ENCODE results near the gene GSDMA.
"Not testable (repeated sequence)": the region's sequence is repeated elsewhere in the genome, so short reads cannot be mapped to it uniquely, and the experiment has no call there.

GSDMA gene

DNA sequence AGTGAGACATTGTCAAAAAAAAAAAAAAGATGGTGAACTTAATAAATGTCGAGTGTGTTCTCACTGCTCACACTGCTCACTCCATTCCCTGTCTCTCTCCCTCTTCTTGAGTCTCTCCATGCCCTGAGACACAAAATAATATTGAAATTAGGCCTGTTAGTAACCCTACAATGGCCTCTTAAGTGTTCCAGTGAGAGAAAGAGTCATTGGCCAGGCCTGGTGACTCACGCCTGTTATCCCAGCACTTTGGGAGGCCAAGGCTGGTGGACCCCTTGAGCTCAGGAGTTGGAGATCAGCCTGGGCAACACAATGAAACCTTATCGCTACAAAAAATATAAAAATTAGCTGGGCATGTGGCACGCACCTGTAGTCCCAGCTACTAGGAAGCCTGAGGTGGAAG lies 36.3 kb downstream of the GSDMA start:
- no peak for DNase-seq

DNA sequence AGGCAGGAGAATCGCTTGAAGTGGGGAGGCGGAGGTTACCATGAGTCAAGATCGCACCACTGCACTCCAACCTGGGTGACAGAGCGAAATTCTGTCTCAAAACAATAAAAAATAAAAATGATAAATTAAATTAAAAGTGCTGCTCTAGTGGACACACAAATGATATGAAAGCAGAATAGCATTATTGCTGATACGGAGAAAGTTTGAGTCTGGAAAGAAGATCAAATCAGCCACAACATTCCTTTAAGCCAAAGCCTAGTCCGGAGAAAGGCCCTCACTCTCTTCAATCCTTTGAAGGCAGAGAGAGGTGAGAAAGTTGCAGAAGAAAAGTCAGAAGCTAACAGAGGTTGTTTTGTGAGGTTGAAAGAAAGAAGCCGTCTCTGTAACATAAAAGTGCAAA lies 37.4 kb downstream of the GSDMA start:
- no peak for DNase-seq

DNA sequence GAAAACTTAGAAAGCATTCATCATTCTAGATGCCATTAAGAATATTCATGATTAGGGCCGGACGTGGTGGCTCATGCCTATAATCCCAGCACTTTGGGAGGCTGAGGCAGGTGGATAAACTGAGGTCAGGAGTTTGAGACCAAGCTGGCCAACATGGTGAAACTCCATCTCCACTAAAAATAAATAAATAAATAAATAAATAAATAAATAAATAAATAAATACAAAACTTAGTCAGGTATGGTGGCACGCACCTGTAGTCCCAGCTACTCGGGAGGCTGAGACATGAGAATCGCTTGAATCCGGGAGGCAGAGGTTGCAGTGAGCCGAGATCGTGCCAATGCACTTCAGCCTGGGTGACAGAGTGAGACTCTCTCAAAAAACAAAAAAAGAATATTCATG lies 38.5 kb downstream of the GSDMA start:
- DNase-seq, result not testable (repeated sequence)

DNA sequence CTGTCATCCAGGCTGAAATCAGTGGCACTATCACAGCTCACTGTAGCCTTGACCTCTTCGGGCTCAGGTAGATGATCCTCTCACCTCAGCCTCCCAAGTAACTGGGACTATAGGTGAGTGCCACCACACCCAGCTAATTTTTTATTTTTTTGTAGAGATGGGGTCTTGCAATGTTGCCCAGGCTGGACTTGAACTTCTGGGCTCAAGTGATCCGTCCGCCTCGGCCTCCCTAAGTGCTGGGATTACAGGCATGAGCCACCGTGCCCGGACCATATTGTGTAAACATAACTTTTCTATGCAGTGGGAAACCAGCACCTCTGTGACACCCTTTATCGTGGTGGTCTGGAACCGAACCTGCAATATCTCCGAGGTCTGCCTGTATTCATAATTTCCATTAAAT lies 41.3 kb downstream of the GSDMA start:
- no peak for DNase-seq

DNA sequence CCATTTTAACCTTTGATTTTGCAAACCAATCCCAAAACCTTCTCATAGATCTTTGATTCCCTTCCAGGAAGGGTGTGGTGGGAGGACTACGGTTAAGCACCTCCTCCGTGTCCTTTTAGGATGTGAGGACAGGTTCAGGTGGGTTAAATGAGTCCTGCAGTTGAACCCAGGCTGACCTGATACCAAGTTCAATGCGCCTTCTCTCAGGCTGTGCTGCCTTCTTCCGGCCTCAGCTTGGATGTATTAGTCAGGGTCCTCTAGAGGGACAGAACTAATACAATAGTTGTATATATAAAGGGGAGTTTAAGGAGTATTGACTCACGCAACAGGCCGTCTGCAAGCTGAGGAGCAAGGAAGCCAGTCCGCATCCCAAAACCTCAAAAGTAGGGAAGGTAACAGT lies 41.9 kb downstream of the GSDMA start:
- no peak for DNase-seq

DNA sequence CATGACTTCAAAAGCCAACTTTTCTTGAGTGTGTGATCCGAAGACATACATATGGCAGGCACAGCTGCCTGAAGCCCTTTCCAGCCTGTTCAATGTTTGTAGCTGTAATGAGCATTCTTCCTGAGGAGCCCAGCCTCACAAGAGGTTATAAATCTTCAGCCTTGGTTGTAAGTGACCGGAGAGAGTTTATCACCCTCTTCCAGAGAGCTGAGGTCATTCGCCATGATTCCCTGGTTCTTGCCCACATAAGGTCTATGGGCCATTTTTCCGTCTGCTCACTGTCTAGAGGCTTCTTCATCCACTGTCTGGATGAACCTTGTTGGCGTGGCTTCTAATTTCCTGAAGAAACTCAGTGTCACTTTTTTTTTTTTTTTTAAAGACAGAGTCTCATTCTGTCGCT lies 42.7 kb downstream of the GSDMA start:
- DNase-seq, result no peak

DNA sequence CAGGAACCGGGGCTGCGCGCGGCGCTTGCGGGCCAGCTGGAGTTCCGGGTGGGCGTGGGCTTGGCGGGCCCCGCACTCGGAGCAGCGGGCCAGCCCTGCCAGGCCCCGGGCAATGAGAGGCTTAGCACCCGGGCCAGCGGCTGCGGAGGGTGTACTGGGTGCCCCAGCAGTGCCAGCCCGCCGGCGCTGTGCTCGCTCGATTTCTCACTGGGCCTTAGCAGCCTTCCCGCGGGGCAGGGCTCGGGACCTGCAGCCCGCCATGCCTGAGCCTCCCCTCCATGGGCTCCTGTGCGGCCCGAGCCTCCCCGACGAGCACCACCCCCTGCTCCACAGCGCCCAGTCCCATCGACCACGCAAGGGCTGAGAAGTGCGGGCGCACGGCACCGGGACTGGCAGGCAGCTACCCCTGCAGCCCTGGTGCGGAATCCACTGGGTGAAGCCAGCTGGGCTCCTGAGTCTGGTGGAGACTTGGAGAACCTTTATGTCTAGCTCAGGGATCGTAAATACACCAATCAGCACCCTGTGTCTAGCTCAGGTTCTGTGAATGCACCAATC lies 48.2 kb downstream of the GSDMA start:
- not testable (repeated sequence) for DNase-seq

DNA sequence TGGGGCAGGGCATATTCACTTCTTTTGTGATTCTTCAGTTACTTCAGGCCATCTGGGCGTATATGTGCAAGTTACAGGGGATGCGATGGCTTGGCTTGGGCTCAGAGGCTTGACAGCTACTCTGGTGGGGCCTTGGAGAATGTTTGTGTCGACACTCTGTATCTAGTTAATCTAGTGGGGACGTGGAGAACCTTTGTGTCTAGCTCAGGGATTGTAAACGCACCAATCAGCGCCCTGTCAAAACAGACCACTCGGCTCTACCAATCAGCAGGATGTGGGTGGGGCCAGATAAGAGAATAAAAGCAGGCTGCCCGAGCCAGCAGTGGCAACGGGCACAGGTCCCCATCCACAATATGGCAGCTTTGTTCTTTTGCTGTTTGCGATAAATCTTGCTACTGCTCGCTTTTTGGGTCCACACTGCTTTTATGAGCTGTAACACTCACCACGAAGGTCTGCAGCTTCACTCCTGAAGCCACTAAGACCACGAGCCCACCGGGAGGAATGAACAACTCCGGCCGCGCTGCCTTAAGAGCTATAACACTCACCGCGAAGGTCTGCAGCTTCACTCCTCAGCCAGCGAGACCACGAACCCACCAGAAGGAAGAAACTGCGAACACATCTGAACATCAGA lies 49.3 kb downstream of the GSDMA start:
- not testable (repeated sequence) for DNase-seq

DNA sequence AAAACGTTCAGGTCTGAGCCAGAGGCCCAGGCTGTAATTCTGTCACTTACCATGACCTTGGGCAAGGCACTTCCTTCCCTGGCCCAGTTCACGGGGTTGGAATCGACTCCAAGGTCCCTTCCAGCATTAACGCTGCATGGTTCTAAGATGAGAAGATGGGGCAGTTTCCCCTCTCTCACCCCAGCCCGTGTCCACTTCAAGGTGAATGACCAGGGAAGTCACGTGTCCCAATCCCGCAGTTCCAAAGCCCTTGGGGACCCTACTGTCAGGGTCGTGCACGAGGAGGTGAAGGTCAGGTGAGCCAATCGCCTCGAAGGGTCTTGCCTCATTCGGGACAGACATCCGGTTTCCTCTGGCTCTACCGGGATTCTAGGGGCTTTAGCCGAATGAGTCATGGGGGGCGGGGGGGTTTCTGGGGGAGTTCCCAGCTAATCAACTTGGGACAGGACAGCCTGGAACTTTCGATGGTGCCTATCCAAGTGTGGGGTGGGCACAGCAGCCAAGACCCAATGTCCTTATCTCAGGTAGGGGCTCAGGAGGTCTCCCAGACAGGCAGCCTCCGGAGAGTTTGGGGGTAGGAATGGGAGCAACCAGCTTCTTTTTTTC lies 51.7 kb downstream of the GSDMA start:
- DNase-seq, result no peak

DNA sequence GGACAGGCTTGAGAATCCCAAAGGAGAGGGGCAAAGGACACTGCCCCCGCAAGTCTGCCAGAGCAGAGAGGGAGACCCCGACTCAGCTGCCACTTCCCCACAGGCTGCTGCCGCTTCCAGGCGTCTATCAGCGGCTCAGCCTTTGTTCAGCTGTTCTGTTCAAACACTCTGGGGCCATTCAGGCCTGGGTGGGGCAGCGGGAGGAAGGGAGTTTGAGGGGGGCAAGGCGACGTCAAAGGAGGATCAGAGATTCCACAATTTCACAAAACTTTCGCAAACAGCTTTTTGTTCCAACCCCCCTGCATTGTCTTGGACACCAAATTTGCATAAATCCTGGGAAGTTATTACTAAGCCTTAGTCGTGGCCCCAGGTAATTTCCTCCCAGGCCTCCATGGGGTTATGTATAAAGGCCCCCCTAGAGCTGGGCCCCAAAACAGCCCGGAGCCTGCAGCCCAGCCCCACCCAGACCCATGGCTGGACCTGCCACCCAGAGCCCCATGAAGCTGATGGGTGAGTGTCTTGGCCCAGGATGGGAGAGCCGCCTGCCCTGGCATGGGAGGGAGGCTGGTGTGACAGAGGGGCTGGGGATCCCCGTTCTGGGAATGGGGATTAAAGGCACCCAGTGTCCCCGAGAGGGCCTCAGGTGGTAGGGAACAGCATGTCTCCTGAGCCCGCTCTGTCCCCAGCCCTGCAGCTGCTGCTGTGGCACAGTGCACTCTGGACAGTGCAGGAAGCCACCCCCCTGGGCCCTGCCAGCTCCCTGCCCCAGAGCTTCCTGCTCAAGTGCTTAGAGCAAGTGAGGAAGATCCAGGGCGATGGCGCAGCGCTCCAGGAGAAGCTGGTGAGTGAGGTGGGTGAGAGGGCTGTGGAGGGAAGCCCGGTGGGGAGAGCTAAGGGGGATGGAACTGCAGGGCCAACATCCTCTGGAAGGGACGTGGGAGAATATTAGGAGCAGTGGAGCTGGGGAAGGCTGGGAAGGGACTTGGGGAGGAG lies 52.5 kb downstream of the GSDMA start, which contains the start of gene CSF3:
Gene CSF3, plus strand, starts transcription at position 436 of the 993 bp plus-strand sequence. Its CDS starts 35 bp downstream, at position 471.
- no peak for DNase-seq

DNA sequence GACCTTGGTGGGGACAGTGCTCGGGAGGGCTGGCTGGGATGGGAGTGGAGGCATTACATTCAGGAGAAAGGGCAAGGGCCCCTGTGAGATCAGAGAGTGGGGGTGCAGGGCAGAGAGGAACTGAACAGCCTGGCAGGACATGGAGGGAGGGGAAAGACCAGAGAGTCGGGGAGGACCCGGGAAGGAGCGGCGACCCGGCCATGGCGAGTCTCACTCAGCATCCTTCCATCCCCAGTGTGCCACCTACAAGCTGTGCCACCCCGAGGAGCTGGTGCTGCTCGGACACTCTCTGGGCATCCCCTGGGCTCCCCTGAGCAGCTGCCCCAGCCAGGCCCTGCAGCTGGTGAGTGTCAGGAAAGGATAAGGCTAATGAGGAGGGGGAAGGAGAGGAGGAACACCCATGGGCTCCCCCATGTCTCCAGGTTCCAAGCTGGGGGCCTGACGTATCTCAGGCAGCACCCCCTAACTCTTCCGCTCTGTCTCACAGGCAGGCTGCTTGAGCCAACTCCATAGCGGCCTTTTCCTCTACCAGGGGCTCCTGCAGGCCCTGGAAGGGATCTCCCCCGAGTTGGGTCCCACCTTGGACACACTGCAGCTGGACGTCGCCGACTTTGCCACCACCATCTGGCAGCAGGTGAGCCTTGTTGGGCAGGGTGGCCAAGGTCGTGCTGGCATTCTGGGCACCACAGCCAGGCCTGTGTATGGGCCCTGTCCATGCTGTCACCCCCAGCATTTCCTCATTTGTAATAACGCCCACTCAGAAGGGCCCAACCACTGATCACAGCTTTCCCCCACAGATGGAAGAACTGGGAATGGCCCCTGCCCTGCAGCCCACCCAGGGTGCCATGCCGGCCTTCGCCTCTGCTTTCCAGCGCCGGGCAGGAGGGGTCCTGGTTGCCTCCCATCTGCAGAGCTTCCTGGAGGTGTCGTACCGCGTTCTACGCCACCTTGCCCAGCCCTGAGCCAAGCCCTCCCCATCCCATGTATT lies 53.5 kb downstream of the GSDMA start:
- DNase-seq, result no peak

DNA sequence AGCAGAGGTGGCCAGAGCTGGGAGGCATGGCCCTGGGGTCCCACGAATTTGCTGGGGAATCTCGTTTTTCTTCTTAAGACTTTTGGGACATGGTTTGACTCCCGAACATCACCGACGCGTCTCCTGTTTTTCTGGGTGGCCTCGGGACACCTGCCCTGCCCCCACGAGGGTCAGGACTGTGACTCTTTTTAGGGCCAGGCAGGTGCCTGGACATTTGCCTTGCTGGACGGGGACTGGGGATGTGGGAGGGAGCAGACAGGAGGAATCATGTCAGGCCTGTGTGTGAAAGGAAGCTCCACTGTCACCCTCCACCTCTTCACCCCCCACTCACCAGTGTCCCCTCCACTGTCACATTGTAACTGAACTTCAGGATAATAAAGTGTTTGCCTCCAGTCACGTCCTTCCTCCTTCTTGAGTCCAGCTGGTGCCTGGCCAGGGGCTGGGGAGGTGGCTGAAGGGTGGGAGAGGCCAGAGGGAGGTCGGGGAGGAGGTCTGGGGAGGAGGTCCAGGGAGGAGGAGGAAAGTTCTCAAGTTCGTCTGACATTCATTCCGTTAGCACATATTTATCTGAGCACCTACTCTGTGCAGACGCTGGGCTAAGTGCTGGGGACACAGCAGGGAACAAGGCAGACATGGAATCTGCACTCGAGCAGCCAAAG lies 54.7 kb downstream of the GSDMA start:
- no peak for DNase-seq

DNA sequence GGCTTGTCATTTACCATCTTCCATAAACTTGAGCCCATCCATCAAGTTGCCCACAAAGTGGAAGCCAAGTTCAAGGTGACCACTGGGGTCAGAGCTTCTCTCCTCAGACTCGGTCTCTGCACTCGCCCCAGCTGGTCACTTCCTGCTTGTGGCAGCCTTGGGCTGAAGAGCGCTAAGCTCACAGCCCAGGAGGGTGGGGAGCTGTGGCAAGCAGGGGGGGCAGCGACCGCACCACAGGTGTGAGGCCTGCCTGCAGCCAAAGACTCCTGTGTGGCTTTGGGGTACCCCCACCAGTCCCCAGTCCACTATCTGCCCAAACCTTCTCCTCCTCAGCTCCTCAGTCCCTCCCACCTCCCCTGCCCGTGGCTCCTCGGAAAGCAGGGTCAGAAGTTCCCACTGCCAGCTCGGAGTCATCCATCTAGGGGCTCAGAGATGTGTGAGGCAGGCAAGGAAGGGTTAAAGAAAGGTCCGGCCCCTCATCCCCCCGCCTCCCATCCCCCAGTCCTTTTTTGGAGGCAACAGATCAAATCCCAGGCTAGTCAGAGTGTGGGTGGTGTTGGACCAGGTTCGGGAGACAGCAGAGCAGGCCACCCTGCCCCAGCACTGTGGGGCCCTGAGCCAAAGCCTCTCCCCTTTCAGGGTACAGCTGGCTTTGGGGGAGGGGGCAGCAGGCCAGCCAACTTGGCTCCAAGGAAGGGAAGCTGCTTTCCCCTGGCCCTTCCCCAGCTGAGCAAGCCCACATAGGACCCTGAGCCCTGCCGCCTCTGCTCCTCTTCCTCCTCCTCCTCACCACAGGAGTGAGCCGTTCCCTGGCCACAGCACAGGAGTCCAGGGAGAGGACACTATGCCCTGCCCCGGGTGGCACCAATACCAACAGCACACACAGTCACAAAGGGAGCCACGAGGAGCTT lies 55.7 kb downstream of the GSDMA start:
- no peak for DNase-seq

DNA sequence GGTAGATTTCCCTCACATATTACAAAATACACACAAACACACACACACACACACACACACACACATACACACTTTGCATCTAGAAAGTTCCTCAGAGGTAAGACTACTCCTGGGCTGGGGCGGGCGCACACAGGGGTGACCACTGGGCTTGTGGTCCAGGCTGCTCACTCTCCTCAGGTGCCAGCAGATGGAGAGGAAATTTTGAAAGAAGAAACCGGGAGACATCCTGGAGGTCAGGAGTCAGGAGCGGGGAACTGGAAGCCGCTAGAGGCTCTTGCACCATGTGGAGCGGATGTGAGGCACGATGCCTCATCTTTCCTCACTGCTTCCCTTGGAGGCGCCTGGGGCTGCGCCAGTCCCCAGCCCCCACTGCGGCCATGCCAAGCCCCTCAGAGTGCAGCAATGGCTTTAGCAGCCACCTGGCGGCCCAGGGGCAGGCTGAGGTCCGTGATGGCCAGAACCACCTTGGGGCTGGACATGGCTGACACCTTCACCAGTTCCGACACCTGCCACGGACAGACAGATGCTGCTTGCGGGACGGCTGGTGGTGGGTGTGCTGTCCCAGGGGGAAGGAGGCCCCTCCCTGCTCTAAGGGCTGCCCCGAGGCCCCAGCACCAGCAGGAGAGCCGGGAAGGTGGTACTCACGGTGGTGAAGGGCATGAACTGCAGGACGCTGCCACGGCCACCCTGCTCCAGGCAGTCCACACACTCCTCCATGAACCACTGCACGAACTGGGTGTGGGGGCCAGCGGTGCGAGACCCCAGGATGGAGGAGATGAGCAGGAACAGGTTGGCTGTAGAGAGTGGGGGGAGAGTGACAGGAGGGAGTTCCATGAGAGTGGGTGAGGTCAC lies 56.6 kb downstream of the GSDMA start:
- no peak for DNase-seq

DNA sequence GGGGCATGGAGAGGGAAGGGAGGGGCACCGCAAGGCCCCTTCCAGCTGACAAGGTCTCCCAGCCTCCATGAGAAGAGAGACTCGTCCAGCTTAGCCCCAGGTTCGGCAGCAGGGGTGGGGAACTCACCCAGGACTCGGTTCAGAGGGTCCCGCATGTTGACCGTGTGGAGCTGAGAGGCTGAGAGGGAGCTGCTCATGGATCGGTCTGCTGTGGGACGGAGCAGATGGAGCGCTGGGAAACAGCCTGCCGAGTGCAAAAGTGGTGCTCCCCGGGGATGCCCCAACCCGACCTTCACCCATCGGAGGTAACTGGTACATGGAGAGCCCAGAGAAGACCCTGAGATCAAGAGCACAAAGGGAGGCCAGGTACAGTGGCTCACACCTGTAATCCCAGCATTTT lies 57.3 kb downstream of the GSDMA start:
- DNase-seq, result no peak

DNA sequence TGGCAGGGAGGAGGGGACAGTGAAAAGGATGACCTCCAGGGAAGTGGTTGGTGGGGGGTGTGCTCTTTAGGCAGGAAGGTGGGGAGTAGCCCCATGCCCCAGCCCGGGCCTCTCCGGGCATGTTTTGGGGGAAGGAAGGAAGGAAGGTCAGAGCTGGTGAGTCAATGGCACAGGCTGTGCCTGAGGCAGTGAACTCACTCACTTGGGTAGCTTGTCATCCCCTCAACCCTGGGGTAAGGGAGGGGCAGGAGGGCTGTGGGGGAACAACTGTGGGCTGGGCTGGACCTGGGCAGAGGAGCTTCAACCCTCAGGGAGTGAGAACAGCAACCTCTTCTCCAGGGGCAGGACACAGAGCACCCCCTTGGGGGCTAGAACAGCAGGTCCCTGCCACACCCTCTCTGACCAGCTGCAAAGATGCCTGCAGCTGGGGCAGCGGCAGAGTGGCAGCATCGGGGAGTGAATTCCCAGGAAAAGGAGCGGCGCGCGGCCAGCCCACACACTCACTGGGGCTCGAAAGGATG lies 58.7 kb downstream of the GSDMA start:
- no peak for DNase-seq

DNA sequence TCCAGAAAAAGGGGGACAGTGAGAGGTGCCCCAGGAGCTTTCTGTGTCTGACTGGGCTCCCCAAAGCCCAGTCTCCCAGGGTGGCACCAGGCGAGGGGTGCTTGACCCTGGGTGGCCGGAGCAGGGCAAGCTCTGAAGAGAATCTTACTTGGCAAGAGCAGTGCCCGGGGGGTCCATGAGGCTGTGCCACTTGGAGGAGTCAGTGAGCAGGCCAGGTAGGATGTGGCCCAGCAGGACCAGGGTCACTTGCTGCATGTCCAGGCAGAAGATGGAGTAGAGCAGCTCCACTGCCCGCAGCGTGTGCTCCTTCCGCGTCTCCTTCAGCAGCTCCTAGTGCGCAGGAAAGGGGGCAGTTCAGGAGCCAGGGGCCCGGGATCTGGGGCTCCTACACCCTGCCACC lies 59.7 kb downstream of the GSDMA start:
- DNase-seq, result no peak

DNA sequence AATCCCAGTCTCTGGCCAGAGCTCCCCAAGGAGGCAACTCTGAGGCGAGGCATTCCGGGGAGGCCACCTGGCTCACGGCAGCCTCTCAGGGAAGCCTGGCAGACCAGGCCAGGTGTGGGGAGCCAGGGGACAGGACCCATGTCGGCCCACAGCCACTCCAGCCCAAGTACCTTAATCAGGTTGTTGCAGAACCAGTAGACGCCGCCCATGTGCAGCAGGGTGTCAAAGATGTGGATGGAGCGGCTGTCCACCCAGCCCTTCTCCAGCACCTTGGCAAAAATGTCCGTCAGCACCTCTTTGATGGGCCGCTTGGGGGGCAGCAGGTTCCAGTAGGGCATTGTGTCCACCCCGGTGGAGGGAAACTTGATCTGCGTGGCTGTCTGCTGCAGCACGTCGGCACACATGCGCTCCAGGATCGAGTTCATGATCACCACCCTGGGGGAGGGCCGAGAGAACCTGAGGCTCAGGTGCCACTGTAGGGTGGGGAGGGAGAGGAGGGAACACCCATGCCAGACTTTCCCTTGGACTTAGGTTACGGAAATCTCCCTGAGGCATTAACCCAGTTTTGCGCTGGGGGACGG lies 60.2 kb downstream of the GSDMA start:
- no peak for DNase-seq

Measured in T-helper 1 cell (primary cell).